ENCODE data around the gene TBXAS1. TPM values are rescaled to one million over a fixed set of nuclear protein-coding genes. Genes with fewer than 3 reads are reported as not detected.

Gene TBXAS1
- total RNA-seq, 1 donor from 2014 or later: 7.2 TPM

GRCh38 chr7:139854124-139854511 is 25.1 kb downstream of the TBXAS1 start:
- intact Hi-C loops (cut with micrococcal nuclease): loop anchor here (2.0 kb wide), 1 partner anchor 77 kb away; the partner anchor contains the start of gene HIPK2

GRCh38 chr7:139854803-139855497 is 25.9 kb downstream of the TBXAS1 start:
- intact Hi-C loops (cut with micrococcal nuclease): loop anchor here (2.0 kb wide), 1 partner anchor 78 kb away; the partner anchor contains the start of gene HIPK2

- intact Hi-C loops (cut with micrococcal nuclease): loop anchor here (2.0 kb wide), 1 partner anchor 79 kb away; the partner anchor contains the start of gene HIPK2
Observed at GRCh38 chr7:139855498-139856270, 26.6 kb downstream of the TBXAS1 start.

GRCh38 chr7:139857791-139858190 is 28.7 kb downstream of the TBXAS1 start:
- intact Hi-C loops (cut with micrococcal nuclease): no loop called here

GRCh38 chr7:139860090-139860775 is 31.2 kb downstream of the TBXAS1 start:
- intact Hi-C loops (cut with micrococcal nuclease): no loop called here

GRCh38 chr7:139861803-139862202 is 32.7 kb downstream of the TBXAS1 start:
- intact Hi-C loops (cut with micrococcal nuclease): no loop called here

GRCh38 chr7:139866047-139866837 is 37.2 kb downstream of the TBXAS1 start:
- intact Hi-C loops (cut with micrococcal nuclease): no loop called here

- intact Hi-C loops (cut with micrococcal nuclease): no loop called here
Observed at GRCh38 chr7:139867847-139868246, 38.8 kb downstream of the TBXAS1 start.

- intact Hi-C loops (cut with micrococcal nuclease): no loop called here
Observed at GRCh38 chr7:139869886-139870285, 40.8 kb downstream of the TBXAS1 start.

- intact Hi-C loops (cut with micrococcal nuclease): no loop called here
Observed at GRCh38 chr7:139870380-139870779, 41.3 kb downstream of the TBXAS1 start.

GRCh38 chr7:139871331-139871730 is 42.3 kb downstream of the TBXAS1 start:
- intact Hi-C loops (cut with micrococcal nuclease): no loop called here

GRCh38 chr7:139871820-139872219 is 42.8 kb downstream of the TBXAS1 start:
- intact Hi-C loops (cut with micrococcal nuclease): no loop called here

GRCh38 chr7:139873593-139874301 is 44.7 kb downstream of the TBXAS1 start:
- intact Hi-C loops (cut with micrococcal nuclease): no loop called here

GRCh38 chr7:139874302-139874629 is 45.2 kb downstream of the TBXAS1 start:
- intact Hi-C loops (cut with micrococcal nuclease): no loop called here

- intact Hi-C loops (cut with micrococcal nuclease): loop anchor here (1.0 kb wide), 1 partner anchor 11 kb away; no protein-coding TSS in a partner anchor
Observed at GRCh38 chr7:139875821-139876241, 46.8 kb downstream of the TBXAS1 start.

- intact Hi-C loops (cut with micrococcal nuclease): no loop called here
Observed at GRCh38 chr7:139876622-139877283, 47.7 kb downstream of the TBXAS1 start.

- intact Hi-C loops (cut with micrococcal nuclease): no loop called here
Observed at GRCh38 chr7:139883814-139884213, 54.8 kb downstream of the TBXAS1 start.

GRCh38 chr7:139884441-139884840 is 55.4 kb downstream of the TBXAS1 start:
- intact Hi-C loops (cut with micrococcal nuclease): no loop called here

GRCh38 chr7:139885511-139885910 is 56.4 kb downstream of the TBXAS1 start:
- intact Hi-C loops (cut with micrococcal nuclease): no loop called here

GRCh38 chr7:139886206-139886605 is 57.1 kb downstream of the TBXAS1 start:
- intact Hi-C loops (cut with micrococcal nuclease): no loop called here

All from T-helper 1 cell treated with Interleukin-12 subunit alpha and Interleukin-12 subunit beta and Interleukin-4 antibody, amounts not matched to agents 30 ng/mL and 1 ng/mL, for 36 hours (primary cell).